ENCODE results near the gene DHRS1.

The DHRS1 gene

GRCh38 chr14:24263848-24264247, 35.7 kb downstream of the DHRS1 start:
- no peak for DNase-seq (ENCODE audit: low read depth in 2 of 2)

- DNase-seq (ENCODE audit: low read depth in 2 of 2): no peak
These were observed 36.5 kb downstream of the DHRS1 start, which contains the start of gene TGM1 for GRCh38 chr14:24262821-24263733. TSS of gene TGM1 (minus strand) at chr14:24263177. CDS start at chr14:24262352, 825 bp downstream.

GRCh38 chr14:24261969-24262327, 37.6 kb downstream of the DHRS1 start:
- no peak for DNase-seq (ENCODE audit: low read depth in 2 of 2)

- DNase-seq (ENCODE audit: low read depth in 2 of 2): no peak
These were observed 38.2 kb downstream of the DHRS1 start for GRCh38 chr14:24261256-24261968.

- no peak for DNase-seq (ENCODE audit: low read depth in 2 of 2)
These were observed 38.8 kb downstream of the DHRS1 start for GRCh38 chr14:24260780-24261157.

- no peak for DNase-seq (ENCODE audit: low read depth in 2 of 2)
These were observed 39.4 kb downstream of the DHRS1 start for GRCh38 chr14:24260026-24260779.

- no peak for DNase-seq (ENCODE audit: low read depth in 2 of 2)
These were observed 40.1 kb downstream of the DHRS1 start for GRCh38 chr14:24259282-24260025.

GRCh38 chr14:24258548-24259265, 40.9 kb downstream of the DHRS1 start:
- no peak for DNase-seq (ENCODE audit: low read depth in 2 of 2)

GRCh38 chr14:24258119-24258518, 41.5 kb downstream of the DHRS1 start:
- DNase-seq (ENCODE audit: low read depth in 2 of 2): no peak

- DNase-seq (ENCODE audit: low read depth in 2 of 2): no peak
These were observed 42.6 kb downstream of the DHRS1 start for GRCh38 chr14:24256960-24257359.

GRCh38 chr14:24255931-24256711, 43.5 kb downstream of the DHRS1 start:
- no peak for DNase-seq (ENCODE audit: low read depth in 2 of 2)

- DNase-seq (ENCODE audit: low read depth in 2 of 2): no peak
These were observed 44.1 kb downstream of the DHRS1 start for GRCh38 chr14:24255438-24255837.

GRCh38 chr14:24254630-24255392, 44.8 kb downstream of the DHRS1 start:
- DNase-seq (ENCODE audit: low read depth in 2 of 2): no peak

- DNase-seq (ENCODE audit: low read depth in 2 of 2): no peak
These were observed 45.6 kb downstream of the DHRS1 start for GRCh38 chr14:24253936-24254335.

GRCh38 chr14:24252289-24253124, 47.1 kb downstream of the DHRS1 start:
- DNase-seq (ENCODE audit: low read depth in 2 of 2): no peak

- no peak for DNase-seq (ENCODE audit: low read depth in 2 of 2)
These were observed 47.7 kb downstream of the DHRS1 start for GRCh38 chr14:24251880-24252288.

GRCh38 chr14:24250354-24250753, 49.2 kb downstream of the DHRS1 start:
- no peak for DNase-seq (ENCODE audit: low read depth in 2 of 2)
